Fibroblast of skin of right biceps (primary cell): ENCODE measurements around the gene FBXW11.
"Not testable (repeated sequence)": the region's sequence is repeated elsewhere in the genome, so short reads cannot be mapped to it uniquely, and the experiment has no call there.

ENCODE experiments used
- DNase-seq: peaks from one replicate; pipeline ENCODE4 v3.0.0-alpha.2; 2013

The FBXW11 gene

DNA sequence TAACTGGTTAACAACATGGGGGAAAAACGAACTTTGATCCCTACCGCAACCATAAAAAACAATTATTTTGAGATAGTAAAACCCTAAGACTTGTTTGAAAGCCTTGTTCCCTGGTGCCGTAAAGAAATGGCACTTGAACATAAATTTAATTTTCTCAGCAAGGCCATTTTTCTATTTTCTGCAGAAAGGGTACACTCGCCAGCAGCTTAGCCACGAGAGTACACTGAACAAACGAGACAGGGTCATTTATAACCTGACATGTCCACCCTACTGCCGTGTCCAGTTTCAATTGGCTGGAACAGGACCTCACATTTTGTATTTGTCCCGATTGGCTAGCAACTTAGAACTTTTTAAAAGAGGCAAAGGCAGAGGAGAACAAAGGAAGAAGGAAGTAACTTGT lies 26.8 kb downstream of the FBXW11 start:
- DNase-seq, result no peak

GRCh38 chr5:171978519-171978918 lies 27.9 kb downstream of the FBXW11 start:
- no peak for DNase-seq

DNA sequence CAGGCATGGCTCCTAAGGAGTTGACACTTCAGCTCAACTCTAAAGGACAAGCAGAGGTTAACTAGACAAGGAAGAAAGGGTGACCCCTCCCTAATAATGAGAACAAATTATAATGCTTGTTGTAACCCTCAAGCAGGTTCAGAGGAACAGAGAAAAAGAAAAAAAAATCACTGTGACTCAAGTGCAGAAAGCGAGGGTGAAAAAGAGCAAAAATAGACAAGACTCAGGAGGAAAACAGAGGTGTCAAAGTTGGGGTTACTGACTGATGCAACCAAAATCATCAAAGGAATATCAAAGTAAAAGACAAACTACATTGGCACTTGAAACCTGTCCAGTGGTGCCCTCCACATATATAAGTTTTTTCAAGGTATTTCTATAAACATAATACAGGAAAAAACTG lies 28.4 kb downstream of the FBXW11 start:
- no peak for DNase-seq

DNA sequence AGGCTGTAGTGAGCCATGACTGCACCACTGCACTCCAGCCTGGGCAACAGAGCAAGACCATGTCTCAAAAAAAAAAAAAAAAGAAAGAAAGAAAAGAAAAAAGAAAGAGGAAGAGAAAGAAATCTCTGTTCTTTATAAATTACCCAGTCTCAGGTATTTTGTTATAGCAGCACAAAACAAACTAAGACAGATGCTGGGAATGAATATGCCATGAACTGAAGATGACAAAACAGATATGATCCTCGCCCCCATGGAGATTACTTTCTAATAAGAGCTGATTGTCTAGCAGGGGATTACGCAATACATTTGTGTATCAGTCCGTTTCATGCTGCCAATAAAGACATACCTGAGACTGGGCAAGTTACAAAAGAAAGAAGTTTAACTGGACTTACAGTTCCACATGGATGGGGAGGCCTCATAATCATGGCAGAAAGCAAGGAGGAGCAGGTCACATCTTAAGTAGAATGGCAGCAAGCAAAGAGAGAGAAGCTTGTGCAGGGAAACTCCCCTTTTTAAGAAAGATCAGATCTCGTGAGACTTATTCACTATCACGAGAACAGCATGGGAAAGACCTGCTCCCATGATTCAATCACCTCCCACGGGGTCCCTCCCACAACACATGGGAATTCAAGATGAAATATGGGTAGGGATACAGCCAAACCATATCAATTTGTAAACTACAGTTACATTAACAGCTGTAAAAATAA lies 29.0 kb downstream of the FBXW11 start:
- not testable (repeated sequence) for DNase-seq

- DNase-seq, result no peak
Measured at GRCh38 chr5:171975877-171976667, 30.4 kb downstream of the FBXW11 start.

DNA sequence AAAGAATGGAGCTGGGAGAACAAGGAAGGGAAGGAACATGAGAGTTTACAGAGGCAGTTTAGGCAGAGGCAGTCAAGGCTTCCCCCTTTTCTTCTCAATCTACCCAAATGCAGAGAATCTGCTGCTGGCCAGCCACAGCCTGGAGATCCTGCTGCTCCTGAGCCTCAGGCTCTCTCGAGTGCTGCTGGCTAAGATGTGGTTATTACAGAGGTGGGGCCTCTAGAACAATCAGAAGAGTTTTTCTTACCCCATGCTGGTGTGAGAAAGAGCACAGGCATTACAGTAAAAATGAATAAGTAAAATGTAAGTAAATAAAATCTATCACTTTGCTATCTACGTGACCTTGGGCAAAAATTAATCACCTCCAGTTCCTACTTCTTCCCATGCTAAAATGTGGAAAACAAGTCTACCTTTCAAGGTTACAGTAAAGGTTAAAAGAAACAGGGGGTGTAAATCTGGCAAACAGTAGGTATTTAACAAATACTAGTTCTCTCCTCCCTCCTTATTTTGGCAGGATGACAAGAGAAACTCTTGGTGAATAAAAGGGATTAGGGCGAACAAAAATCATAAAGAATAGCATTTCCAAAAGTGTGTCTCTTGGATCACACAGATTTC lies 31.1 kb downstream of the FBXW11 start:
- peak; percentile 21 for DNase-seq

GRCh38 chr5:171970826-171971225 lies 35.6 kb downstream of the FBXW11 start:
- no peak for DNase-seq

DNA sequence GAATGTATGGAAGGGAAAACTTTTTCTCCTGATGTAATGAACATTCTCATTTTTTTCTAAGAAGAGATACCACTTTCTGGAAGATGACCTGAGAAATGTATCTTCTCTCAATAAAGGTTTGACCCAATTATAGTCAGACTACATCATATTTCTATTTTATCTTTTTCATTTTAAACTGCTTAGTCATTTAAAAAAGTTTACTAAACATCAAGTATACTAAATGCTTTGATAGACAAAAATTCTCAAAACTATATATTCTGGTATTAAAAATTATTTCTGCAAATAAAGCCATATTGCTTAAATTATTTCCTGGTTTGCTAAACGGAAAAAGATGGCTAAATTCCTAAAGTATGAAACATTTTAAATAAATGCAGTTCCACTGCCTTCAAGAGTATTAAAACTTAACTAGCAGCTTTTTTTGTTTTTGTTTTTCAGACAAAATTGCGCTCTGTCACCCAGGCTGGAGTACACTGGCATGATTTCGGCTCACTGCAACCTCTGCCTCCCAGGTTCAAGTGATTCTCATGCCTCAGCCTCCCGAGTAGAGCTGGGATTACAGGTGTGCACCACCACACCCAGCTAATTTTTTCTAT lies 37.1 kb downstream of the FBXW11 start:
- peak; percentile 40 for DNase-seq

GRCh38 chr5:171968531-171968930 lies 37.9 kb downstream of the FBXW11 start:
- DNase-seq, result no peak

DNA sequence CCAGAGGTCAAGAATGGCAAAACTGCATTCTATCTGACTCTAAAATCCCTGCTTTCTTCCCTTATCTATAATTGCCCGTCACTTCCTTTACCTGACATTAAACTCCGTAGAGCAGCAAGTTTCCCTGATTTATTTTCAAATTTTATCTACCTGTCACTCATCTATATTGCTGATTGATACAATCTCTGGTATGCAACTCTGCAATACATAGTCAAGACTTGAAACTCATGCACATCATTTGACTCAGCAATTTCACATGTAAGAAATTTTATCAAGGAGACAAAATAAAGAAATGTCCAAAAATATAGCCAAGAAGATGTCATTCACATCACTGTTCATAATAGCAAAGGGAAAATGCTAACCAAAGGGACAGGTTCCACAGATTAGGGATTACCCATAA lies 39.5 kb downstream of the FBXW11 start:
- DNase-seq, result no peak

GRCh38 chr5:171966270-171966669 lies 40.2 kb downstream of the FBXW11 start:
- DNase-seq, result peak; percentile 17

- DNase-seq, result peak; percentile 14
Measured at GRCh38 chr5:171965745-171966144, 40.7 kb downstream of the FBXW11 start.

- no peak for DNase-seq
Measured at GRCh38 chr5:171963416-171963815, 43.0 kb downstream of the FBXW11 start.

GRCh38 chr5:171961117-171961516 lies 45.3 kb downstream of the FBXW11 start:
- DNase-seq, result no peak

GRCh38 chr5:171957591-171958251 lies 48.7 kb downstream of the FBXW11 start:
- DNase-seq, result no peak

- no peak for DNase-seq
Measured at GRCh38 chr5:171956887-171957495, 49.4 kb downstream of the FBXW11 start.

DNA sequence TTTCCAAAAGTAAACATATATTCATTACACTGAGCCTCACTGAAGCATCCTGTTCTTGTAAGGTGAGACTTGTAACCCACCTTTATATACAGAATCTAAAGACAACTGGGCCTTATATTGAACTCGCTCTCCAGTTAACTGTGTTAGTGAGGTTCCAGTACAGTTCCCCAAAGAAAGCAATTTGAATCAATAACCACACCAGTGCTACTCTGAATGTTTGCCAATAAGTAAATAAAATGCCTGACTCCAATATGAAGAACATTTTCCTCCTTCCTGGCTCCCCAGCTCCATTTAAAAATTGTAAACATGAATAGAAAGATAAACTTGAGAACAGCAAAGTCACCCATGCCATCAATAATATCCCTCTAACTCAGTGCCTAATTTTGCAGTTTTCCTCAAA lies 50.1 kb downstream of the FBXW11 start:
- no peak for DNase-seq

GRCh38 chr5:171955761-171956160 lies 50.7 kb downstream of the FBXW11 start:
- no peak for DNase-seq

GRCh38 chr5:171954721-171955120 lies 51.7 kb downstream of the FBXW11 start:
- peak; percentile 44 for DNase-seq

DNA sequence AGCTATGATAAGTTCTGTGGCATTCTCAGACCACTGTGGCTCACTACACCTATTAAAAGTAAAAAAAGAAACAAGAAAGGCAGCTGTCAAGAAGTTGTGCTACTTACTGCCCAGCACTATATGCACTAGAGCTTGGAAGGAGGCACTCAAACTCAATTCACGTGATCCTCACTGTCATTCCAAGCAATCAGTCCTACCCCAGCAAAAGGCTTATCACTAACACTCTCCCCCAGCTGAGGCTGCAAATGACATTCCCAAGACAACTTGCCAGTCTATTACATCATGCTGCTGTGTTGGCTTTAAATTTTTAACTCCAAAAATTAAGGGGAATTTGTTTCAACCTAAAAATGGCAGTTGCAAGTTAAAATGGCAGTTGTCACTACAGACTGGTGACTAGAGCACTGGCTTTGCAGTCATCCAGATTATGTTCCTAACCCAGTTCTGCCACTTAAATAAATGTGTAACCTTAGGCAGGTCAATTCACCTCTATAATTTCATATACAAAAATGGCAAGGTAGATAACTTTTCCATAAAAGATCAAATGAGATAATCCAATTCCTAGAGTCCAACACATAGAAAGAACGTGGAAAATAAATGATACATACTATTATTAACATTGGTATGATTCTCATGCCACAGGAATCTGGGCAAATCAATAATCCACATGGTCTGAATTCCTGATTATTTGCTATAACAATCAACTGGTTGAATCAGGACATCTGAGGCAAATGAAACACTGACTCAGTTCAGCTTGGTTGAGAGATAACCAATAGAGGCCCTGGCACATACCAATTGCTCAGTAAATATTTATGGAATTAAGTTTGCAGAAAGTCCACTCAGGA lies 52.4 kb downstream of the FBXW11 start:
- DNase-seq, result peak; percentile 77

DNA sequence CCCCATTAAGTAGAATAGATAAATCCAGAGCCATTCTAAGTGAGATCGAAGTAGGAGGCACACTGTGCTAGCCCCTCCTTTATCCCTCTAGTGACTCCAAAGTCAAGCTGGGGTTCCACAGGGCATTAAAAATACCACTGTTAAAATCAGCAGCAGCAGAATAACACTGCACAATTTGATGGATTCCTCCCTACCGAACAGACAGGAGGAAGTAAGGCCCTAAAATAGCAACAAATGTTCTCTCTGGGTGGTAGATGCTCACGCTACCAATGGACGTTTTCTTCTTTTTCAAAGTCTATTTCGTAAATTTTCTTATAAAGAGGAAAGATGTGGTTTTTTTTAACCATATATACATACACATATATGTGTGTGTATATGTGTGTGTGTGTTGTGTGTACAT lies 54.4 kb downstream of the FBXW11 start:
- no peak for DNase-seq

- no peak for DNase-seq
Measured at GRCh38 chr5:171951218-171951617, 55.2 kb downstream of the FBXW11 start.
